Stimulated activated naive CD8-positive, alpha-beta T cell treated with anti-CD3 and anti-CD28 coated beads, Interleukin-15, amount 100 ng/mL, for 72 hours (primary cell): Measurements from ENCODE around the gene NCKIPSD.

ENCODE experiments used
- ATAC-seq: fragments of 150-1000 bp; cut with Tn5 transposase; 2 replicates; pipeline ENCODE4 v1.10.0; 2021; ENCODE audit warnings: mild to moderate bottlenecking, moderate library complexity
- DNase-seq, 2 donors: peaks; one replicate each; pipeline ENCODE4 v3.0.0; 2021 to 2022
- H3K27ac Mint-ChIP-seq, 2 donors: one replicate each; pipeline ENCODE4 v1.8.0; 2022; ENCODE audit warnings: mild to moderate bottlenecking in 2 of 2, mixed read lengths in 2 of 2, moderate library complexity in 2 of 2
- H3K27me3 Mint-ChIP-seq: one replicate; pipeline ENCODE4 v1.8.0; 2022; ENCODE audit warnings: mixed read lengths
- H3K4me1 Mint-ChIP-seq: one replicate; pipeline ENCODE4 v1.8.0; 2022; ENCODE audit warnings: mild to moderate bottlenecking, mixed read lengths
- H3K4me3 Mint-ChIP-seq, 2 donors: one replicate each; pipeline ENCODE4 v1.8.0; 2022; ENCODE audit warnings: mild to moderate bottlenecking in 2 of 2, mixed read lengths in 2 of 2, moderate library complexity in 1 of 2
- H3K9me3 Mint-ChIP-seq, 2 donors: one replicate each; pipeline ENCODE4 v1.8.0; 2022; ENCODE audit warnings: mixed read lengths in 2 of 2

NCKIPSD gene

DNA sequence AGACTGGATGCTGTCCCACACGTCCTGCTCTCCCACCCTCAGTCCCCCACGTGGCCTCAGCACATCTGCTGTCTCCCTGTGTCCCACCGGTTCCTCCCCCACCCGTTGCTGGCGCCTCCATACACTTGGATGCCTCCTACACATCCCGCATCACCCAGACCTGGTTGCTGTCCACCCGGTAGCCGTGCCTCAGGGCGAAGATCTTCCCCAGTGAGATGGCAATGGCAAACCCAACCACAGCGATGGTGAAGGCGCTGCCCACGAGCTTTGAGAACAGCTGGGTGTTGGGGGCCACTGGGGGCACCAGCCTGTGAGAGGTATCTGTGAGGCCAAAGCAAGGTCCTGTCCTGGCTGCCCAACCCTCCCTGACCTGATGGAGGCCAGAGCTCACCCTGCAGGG is 54.9 kb downstream of the NCKIPSD start:
- Mint-ChIP-seq H3K27ac (peak overlapping the region in 1 of 2 donors; percentile 20), H3K4me1 (peaks cover 15% of the 10 kb centered on the region), H3K9me3 (no peaks in the 10 kb centered on the region), H3K4me3 (no peak overlapping the region), H3K27me3 (no peaks in the 10 kb centered on the region)
- no peak for DNase-seq
- ATAC-seq: no peak

DNA sequence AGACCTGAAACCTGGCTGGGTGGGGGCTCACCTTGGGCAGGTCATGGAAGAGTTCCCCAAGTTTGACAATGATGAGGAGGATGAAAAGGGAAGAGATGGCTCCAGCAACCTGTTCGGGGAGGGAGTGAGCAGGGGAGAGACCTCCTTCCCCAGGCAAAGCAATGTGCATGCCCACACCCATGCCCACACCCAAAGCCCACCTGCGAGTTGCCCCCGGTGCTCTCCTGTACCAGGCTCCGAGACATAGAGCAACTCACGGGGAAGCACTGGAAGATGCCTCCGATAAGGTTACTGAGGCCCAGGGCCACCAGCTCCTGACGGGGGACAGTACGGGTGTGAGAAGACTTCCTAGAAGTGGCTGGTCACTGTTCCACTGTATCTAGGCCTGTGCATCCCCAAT is 55.3 kb downstream of the NCKIPSD start:
- no peak overlapping the region for H3K4me3 Mint-ChIP-seq
- H3K27ac Mint-ChIP-seq: peak overlapping the region in 1 of 2 donors; percentile 73
- peaks cover 14% of the 10 kb centered on the region for H3K4me1 Mint-ChIP-seq
- no peak for ATAC-seq
- no peak for DNase-seq
- no peaks in the 10 kb centered on the region for H3K9me3 Mint-ChIP-seq
- H3K27me3 Mint-ChIP-seq: no peaks in the 10 kb centered on the region

DNA sequence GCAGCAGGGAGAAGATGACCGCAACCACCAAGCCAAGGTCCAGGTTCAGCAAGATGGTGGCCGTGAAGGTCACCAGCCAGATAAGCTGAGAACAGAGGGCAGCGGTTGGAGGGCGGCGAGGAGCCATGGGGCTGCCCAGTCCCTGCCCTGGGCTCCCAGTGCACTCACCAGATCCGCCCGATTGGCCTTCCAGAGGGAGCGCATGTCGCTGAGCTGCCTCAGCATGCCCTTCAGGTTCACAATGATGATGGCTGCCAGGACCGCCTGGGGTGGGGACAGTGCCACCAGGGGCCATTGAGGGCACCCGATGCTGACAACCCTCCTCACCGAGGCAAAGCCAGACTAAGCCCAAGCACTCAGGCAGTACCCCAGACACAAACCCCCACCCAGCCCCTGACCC is 55.8 kb downstream of the NCKIPSD start:
- ATAC-seq: no peak
- Mint-ChIP-seq H3K9me3 (no peaks in the 10 kb centered on the region), H3K27me3 (no peaks in the 10 kb centered on the region), H3K4me1 (peaks cover 16% of the 10 kb centered on the region), H3K27ac (peak overlapping the region in 1 of 2 donors; percentile 84), H3K4me3 (no peak overlapping the region)
- DNase-seq: no peak

DNA sequence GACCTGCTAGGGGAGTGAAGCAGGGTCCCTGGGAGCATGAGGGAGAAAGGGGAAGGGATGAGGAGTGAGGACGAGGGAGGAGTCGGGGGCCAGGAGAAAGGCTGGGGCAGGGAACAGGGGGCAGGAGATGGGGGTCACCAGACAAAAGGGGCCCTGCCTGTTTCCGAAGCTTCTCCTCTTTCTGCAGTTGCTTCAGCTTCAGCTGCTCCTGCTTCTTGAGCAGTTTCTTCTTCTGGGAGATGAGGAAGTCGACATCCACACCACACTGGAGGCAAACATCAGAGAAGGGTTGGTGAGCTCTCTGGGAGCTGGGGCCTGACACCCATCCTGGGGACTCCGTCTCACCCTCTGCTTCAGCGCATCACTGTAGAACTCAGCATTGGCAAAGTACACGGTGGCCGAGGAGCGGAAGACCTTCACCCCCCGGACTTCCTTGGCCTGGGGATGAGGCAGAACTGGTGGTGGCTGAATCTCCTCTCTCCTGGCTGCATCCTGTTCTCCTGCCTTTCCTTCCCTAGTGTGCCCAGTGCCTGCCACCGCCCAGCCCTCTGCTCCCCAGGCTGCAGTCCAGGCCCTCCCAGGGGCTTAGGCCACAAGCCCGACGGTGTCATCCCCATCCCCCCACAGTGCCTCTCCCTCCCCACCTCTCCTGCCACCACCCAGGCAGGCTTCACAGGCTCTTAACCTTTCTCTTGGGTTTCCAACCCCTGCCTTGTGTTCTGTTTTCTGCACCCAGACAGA is 57.3 kb downstream of the NCKIPSD start:
- no peak overlapping the region for H3K27ac Mint-ChIP-seq
- ATAC-seq (no peak), DNase-seq (no peak)
- no peaks in the 10 kb centered on the region for H3K27me3 Mint-ChIP-seq
- peaks cover 15% of the 10 kb centered on the region for H3K4me1 Mint-ChIP-seq
- no peak overlapping the region for H3K4me3 Mint-ChIP-seq
- H3K9me3 Mint-ChIP-seq: no peaks in the 10 kb centered on the region

DNA sequence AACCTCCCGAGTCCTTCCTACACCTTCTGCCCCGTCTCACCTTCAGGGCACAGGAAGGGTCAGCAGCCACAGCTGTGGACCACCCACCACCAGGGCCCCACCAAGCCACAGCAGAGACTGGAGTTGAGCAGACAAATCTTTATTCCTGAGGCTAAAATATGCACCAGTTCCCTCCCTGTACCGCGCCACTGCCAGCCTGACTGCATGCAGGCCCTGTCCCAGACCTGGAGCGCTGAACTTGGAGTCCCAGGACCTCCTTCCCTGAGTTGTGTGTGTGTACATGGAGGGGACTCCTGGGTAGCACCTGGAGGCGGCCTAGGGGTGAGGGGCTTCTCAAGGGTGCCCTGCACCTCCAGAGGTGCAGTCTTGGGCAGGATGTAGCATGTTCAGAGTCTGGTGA is 60.1 kb downstream of the NCKIPSD start:
- H3K27me3 Mint-ChIP-seq: no peaks in the 10 kb centered on the region
- no peaks in the 10 kb centered on the region for H3K9me3 Mint-ChIP-seq
- ATAC-seq: no peak

DNA sequence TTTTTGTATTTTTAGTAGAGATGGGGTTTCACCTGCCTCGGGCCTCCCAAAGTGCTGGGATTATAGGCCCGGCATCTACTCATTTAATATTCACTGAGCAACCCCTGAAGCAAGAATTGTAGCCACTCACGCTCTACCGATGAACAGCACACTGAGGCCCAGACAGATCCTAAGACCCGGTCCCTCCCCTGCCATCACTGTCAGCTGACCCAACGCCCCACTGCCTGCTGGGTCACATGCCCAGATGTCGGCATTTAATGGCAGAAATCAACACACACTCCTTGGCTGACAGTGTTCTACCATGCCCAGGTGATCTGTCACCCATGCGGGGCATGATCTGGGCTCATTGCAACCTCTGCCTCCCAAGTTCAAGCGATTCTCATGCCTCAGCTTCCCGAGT is 60.9 kb downstream of the NCKIPSD start:
- DNase-seq (no peak), ATAC-seq (no peak)
- Mint-ChIP-seq H3K4me1 (peaks cover 14% of the 10 kb centered on the region), H3K27me3 (no peaks in the 10 kb centered on the region), H3K27ac (peak overlapping the region in 1 of 2 donors; percentile 45), H3K4me3 (no peak overlapping the region), H3K9me3 (no peaks in the 10 kb centered on the region)

More for the DNA sequence above, 60.1 kb downstream of the NCKIPSD start:
- Mint-ChIP-seq H3K4me1 (peaks cover 14% of the 10 kb centered on the region), H3K4me3 (no peak overlapping the region), H3K27ac (peak overlapping the region in 1 of 2 donors; percentile 69)
- no peak for DNase-seq

DNA sequence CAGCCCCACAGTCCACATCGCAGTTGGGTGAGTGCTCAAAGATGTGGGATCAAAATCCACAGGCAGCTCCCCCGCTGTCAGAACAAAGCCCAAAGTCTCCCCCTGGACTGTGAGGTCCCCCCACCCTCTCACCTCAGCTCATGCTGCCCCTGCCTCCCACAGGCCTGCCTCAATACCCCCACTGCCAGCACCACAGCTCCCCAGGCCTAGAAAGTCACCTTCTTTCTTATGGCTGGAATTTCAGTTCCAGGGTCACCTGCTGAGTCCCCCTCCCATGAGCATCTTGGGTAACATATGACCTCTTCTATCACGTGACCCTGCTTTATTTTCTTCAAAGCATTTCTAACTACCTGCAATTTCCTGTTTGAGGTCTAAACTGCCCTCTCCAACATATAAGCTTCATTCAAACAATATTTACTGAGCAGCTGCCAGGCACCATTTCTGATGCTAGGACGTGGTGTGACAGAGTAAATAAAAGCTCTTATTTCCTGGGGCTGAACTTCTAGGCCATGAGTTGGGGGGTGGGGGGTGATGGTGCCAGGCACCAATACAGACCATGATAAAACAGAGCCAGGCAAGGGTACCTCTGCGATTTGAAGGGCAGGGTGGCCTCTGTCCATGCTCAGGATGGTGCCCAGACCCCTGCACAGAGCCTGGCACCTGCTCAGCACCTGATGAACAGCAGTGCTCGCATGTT is 61.7 kb downstream of the NCKIPSD start:
- Mint-ChIP-seq H3K27ac (peak overlapping the region; percentile 65 to 76), H3K4me3 (no peak overlapping the region), H3K4me1 (peaks cover 14% of the 10 kb centered on the region), H3K27me3 (no peaks in the 10 kb centered on the region), H3K9me3 (no peaks in the 10 kb centered on the region)
- DNase-seq: no peak
- ATAC-seq: no peak
